HG03039 (cell line): ENCODE measurements around the gene CFAP119.
"Not testable (repeated sequence)": the region's sequence is repeated elsewhere in the genome, so short reads cannot be mapped to it uniquely, and the experiment has no call there.

ENCODE experiments used
- ATAC-seq: cut with Tn5 transposase; IDR thresholded peaks from one replicate; pipeline ENCODE4 v1.9.1; 2021; ENCODE audit warnings: mild to moderate bottlenecking, moderate library complexity; ENCODE audit not compliant: unreplicated experiment

CFAP119 gene

GRCh38 chr16:30761928-30762902, at the start of gene CFAP119, which contains the start of gene RNF40:
TSS of gene CFAP119 (minus strand) at chr16:30762062. CDS start at chr16:30761748, 314 bp downstream.
TSS of gene RNF40 (plus strand) at chr16:30762322. CDS start at chr16:30762546, 224 bp downstream.
- peak; percentile 82 for ATAC-seq

GRCh38 chr16:30809675-30810074, 47.8 kb upstream of the CFAP119 start:
- not testable (repeated sequence) for ATAC-seq

GRCh38 chr16:30808890-30809426, 47.1 kb upstream of the CFAP119 start:
- not testable (repeated sequence) for ATAC-seq

GRCh38 chr16:30808146-30808545, 46.3 kb upstream of the CFAP119 start:
- ATAC-seq = no peak

GRCh38 chr16:30805370-30806169, 43.7 kb upstream of the CFAP119 start:
- ATAC-seq = peak; percentile 48

- ATAC-seq = peak; percentile 16
Observed at GRCh38 chr16:30805056-30805369, 43.2 kb upstream of the CFAP119 start.

- ATAC-seq = no peak
Observed at GRCh38 chr16:30802936-30803335, 41.1 kb upstream of the CFAP119 start.

- no peak for ATAC-seq
Observed at GRCh38 chr16:30797670-30798309, 35.9 kb upstream of the CFAP119 start.

GRCh38 chr16:30794634-30795033, 32.8 kb upstream of the CFAP119 start:
- ATAC-seq = no peak

- ATAC-seq = no peak
Observed at GRCh38 chr16:30793508-30794069, 31.7 kb upstream of the CFAP119 start.

GRCh38 chr16:30787613-30788378, 25.9 kb upstream of the CFAP119 start:
- ATAC-seq = no peak

- ATAC-seq = no peak
Observed at GRCh38 chr16:30786936-30787612, 25.2 kb upstream of the CFAP119 start, which contains the start of gene ZNF629. TSS of gene ZNF629 (minus strand) at chr16:30787205. CDS start at chr16:30784482, 2,723 bp downstream.

- no peak for ATAC-seq
Observed at GRCh38 chr16:30786115-30786935, 24.5 kb upstream of the CFAP119 start.

- ATAC-seq = no peak
Observed at GRCh38 chr16:30785126-30786106, 23.6 kb upstream of the CFAP119 start.

- ATAC-seq = no peak
Observed at GRCh38 chr16:30784215-30784614, 22.4 kb upstream of the CFAP119 start.

GRCh38 chr16:30783280-30784109, 21.6 kb upstream of the CFAP119 start:
- no peak for ATAC-seq
